Stomach (tissue), 4 donors: ENCODE results near the gene DNAJC6.

ENCODE experiments used
- CTCF ChIP-seq, 7 experiments: fragments of 450-650 bp in 4 of 7; fragments of 200-600 bp in 3 of 7; sonication (generic) in 3 of 7; IDR thresholded peaks; one replicate each; pipeline ENCODE4 v1.5.1; 2016 to 2019; ENCODE audit warnings: antibody characterized with exemption in 7 of 7, control low read depth in 2 of 7, mild to moderate bottlenecking in 1 of 7
- EP300 ChIP-seq: sonication (generic); formaldehyde crosslinking; IDR thresholded peaks from one replicate; pipeline ENCODE4 v1.6.1; 2017; ENCODE audit warnings: antibody characterized with exemption
- POLR2A ChIP-seq, 4 donors: fragments of 450-650 bp; IDR thresholded peaks; one replicate each; pipeline ENCODE4 v1.6.1; 2016; ENCODE audit warnings: antibody characterized with exemption in 4 of 4, control low read depth in 2 of 4, mild to moderate bottlenecking in 1 of 4, moderate library complexity in 1 of 4
- POLR2AphosphoS5 ChIP-seq, 3 donors: sonication (generic); formaldehyde crosslinking; IDR thresholded peaks; one replicate each; pipeline ENCODE4 v1.6.1; 2016; ENCODE audit warnings: antibody characterized with exemption in 3 of 3

GRCh38 chr1:65392497-65392896 lies 83.2 kb downstream of the DNAJC6 start:
- no peak for TF ChIP-seq CTCF (IDR thresholded peaks at IDR 0.05)
- TF ChIP-seq POLR2AphosphoS5 (IDR thresholded peaks at IDR 0.05), result no peak
- TF ChIP-seq EP300, result no peak
- no peak for TF ChIP-seq POLR2A (IDR thresholded peaks at IDR 0.05)
